Activated T-cell treated with anti-CD3 and anti-CD28 coated beads for 4 hours (primary cell): ENCODE measurements around the gene ACP1.
A peak's percentile ranks its signal among the peaks of the same experiment; 100 is the strongest.

ENCODE experiments used
- DNase-seq: peaks from one replicate; pipeline ENCODE4 v3.0.0-alpha.2; 2020

The ACP1 gene

DNA sequence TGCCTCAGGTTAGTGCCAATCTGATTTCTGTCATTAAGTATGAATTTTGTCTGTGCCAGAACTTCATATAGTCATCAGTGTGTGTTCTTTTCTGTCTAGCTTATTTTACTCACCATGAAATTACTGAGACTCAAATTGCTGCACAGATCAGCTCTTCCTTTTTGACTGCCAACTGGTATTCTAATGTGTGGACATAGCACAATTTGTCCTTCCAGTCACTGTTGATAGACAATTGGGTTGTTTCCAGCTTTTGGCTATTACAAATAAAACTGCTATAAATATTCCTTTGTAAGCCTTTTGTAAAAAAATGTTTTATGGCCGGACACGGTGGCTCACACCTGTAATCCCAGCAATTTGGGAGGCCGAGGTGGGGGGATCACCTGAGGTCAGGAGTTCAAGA is 8.7 kb upstream of the ACP1 start:
- DNase-seq, result no peak

DNA sequence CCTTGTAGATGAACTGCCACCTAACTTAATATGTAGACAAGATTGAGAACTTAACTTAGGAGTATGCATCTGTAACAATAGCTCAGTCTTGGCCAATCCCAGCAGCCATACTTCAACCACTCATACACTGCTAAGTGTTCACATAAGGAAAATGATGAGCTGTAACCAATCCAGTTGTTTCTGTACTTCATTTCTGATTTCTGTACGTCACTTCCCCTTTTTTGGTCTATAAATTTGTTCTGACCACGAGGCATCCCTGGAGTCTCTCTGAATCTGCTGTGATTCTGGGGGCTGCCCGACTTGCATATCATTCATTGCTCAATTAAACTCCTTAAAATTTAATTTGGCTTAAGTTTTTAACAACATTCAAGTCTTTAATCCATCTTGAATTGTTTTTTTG is 7.3 kb upstream of the ACP1 start:
- DNase-seq, result no peak

DNA sequence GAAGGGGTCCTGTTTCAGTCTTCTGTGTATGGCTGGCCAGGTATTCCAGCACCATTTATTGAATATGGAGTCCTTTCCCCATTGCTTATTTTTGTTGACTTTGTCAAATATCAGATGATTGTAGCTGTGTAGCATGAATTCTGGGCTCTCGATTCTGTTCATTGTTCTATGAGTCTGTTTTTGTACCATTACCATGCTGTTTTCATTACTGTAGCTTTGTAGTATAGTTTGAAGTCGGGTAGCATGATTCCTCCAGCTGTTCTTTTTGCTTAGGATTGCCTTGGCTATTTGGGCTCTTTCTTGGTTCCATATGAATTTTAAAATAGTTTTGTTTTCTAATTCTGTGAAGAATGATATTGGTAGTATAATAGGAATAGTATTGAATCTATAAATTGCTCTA is 6.9 kb upstream of the ACP1 start:
- DNase-seq, result no peak

- DNase-seq, result no peak
Observed at GRCh38 chr2:258933-259332, 5.8 kb upstream of the ACP1 start.

GRCh38 chr2:259789-260331 is 4.9 kb upstream of the ACP1 start:
- DNase-seq, result no peak

DNA sequence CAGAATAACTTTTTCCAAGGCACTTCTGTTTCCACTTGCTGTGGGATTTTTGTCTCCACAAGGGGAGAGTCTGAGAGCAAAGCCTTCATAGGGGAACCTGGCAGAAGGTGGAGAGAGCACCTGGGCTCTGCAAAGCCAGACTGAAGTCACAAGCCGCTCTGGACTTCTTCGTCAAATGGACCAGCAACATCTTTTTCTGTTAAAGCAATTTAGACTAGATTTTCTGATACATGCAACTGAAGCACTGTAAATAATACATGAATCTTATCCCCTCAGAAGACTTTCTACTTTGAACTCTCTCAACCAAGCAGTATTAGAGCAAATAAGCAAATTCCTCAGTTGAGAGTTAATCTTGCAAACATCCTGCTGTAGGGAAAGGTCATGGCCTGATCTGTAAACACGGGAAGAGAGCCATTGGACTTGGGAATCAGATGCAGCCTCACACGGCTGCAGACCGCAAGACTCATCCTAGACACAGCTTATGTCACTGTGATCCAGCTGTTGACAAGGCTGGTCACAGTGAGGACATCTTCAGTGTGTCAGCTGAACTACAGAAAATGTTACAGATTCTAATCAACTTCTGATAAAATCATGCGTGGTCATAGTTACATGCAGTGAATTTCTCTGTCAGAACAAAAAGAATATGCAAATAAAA is 4.1 kb upstream of the ACP1 start:
- DNase-seq, result no peak

- no peak for DNase-seq
Observed at GRCh38 chr2:262117-262516, 2.6 kb upstream of the ACP1 start.

DNA sequence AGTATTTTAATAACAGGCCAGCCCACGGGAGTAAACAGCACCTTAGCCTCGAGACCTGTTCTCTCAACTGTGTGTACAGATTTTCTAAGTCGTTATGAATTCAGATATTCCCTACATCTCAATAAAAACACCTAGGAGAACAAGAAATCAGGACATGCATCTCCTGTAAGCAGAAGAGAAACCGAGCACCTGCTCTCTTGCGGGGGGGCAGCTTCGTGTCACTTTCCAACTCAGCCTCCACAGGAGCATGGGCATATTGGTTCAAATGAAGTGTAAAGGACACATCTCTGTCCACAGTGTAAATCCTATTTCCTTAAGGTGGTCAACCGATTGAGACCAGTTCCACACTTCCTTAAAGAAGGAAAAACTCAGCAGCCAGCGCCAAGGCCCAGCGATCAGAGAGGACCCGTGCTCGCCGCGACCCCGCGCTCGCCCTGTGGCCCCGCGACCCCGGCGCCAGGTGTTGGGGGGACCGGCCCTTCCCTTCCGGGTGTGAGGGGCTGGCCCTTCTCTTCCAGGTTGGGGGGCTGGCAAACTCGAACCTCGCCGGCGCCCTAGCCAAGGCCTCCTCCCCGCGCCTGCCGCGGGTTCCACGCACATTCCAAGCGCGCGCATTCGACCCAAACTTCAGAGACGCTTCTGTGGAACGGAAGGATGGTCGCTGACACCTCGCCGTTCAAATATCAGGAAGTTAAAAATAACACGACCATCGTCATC is 1.6 kb upstream of the ACP1 start:
- no peak for DNase-seq

DNA sequence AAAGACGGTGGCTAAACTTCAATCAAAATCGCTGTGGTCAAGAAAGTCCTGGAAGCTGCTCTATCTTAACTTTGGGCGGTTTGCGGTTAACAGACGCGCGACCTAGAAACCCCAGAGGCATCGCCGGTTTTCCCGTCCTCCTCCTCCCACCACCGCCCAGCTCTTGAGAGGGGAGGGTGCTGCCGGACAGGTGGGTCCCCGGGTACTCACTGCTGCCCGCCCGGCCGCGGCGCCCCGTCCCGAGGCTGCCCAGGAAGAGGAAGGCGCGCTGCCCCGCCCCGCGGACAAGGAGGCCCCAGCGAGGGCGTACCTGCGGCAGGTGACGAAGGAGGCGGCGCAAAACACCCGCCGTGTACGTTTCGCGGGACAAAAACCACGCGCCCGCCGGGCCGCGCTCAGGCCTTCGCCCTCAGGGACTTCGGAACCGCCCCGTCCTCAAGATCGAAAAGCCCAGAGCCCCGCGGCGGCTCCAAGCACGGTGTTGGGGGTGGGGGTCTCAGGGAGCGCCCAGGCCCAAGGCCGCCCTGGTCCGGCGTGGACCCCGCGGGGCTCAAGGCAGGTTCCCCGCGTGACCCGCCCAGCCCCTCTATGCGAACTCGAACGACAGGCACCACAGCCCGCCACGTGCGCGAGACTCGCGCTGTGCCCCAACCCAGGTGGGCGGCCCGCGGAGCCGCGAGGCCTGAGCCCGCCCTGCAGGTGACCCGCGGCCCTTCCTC is 814 bp upstream of the ACP1 start, which contains the start of gene SH3YL1:
SH3YL1 (minus strand) TSS at position 259 of the 719 bp plus-strand sequence; CDS start at position 211, 48 bp downstream.
- DNase-seq, result peak; percentile 47

DNA sequence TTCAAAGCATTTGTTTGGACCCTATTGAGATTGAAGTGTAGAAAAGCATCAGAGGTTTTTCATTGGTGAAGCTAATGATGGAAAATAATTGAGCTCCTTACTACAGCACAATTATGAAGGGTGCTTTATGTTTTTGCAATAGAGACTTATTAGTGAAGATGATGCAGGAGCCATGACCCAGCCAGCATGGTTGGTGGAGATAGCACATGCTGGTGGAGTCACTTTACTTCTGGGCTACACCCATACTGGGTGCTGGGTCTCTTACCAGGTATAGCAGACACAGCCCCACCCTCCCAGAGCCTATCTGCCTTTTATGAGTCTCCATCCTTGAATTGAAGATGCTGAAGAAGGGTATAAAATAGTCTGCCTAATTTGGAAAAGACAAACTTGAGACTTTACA is 3.6 kb downstream of the ACP1 start:
- no peak for DNase-seq

GRCh38 chr2:269356-270030 is 4.7 kb downstream of the ACP1 start:
- no peak for DNase-seq

DNA sequence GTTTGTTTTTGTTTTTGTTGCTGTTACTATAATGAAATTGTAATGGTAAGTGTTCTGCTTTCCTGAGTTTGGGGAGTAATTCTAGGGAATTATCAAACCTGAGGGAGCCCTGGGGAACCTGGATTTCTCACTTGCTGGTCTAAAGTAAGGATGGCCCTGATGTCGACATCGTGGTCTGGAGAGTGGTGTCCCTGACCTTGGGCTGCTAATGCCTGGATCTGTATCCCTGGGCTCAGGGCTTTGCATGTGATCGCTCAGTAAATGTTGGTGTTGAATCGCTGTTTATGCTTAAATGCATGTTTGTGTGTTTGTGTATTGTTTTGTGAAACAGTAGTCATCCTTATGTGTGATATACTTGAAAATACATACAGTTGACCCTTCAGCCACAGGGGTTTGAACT is 6.1 kb downstream of the ACP1 start:
- DNase-seq, result no peak

- DNase-seq, result no peak
Observed at GRCh38 chr2:271917-272316, 7.2 kb downstream of the ACP1 start.

DNA sequence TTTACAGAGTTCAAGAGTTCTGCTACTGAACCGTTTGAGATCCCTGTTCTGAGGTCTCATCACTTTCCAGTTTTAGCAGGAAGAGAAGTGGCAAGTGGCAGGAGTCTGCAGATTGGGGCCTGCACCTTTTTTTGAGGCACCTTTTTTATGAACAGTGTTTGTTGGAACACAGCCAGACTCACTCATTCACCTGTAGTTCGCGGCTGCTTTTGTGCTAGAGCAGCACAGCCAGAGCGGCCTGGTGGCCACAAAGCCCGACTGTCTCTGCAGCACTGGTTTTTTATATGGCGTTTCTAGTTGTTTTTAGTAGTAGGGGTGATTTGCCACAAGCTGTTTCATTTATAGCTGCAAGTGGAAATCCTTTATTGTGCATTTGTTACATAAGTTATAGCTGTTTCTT is 8.6 kb downstream of the ACP1 start:
- DNase-seq, result no peak

- DNase-seq, result no peak
Observed at GRCh38 chr2:274503-274902, 9.8 kb downstream of the ACP1 start.

- no peak for DNase-seq
Observed at GRCh38 chr2:275466-275865, 10.7 kb downstream of the ACP1 start.

DNA sequence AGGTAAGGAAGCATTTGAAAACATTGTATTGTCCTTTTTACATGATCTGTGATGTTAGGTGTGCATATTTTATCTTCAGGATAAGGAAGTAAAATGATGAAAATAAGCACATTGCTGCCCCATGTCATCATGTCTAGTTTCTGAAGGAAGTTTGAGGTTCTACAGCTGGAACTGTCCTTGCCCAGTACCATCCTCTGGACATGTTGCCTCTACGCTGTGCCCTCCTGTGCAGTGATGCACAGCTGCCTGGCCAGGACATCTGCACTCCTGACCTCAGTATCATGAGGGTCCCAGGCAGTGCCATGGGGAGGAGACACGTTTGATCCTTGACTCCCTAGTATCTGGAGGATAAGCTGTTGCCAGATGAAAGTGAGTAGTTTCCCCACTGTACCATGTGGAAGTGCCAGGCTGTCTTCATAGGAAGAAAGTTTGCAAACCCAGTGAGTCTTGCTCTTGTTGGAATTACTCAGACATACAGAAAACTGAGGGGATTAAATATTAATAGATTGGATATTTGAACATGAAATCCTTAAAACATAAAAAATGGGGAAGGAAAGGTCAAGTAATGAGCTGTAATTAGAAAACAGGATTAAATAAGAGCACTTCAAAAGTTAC is 13.7 kb downstream of the ACP1 start:
- DNase-seq, result no peak

- no peak for DNase-seq
Observed at GRCh38 chr2:278927-279320, 14.2 kb downstream of the ACP1 start.

DNA sequence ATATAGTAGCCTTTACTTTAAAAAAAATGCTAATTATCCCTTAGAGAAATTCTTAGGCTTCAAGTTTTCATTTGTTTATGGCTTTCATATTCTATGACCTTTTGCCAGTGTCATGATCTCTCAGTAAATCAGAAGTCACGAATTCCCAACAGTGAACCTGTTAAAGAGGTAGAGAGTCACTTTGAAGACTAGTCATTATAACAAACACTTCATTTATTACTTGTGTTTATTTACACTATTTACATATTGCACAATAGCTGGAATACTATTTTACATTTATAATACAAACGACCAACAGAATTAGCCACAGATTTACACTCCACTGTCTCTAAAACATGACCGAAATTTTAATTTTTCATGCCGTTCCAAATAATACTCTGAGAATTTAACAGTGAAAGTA is 14.6 kb downstream of the ACP1 start:
- DNase-seq, result no peak

- DNase-seq, result no peak
Observed at GRCh38 chr2:279956-280649, 15.4 kb downstream of the ACP1 start.

- no peak for DNase-seq
Observed at GRCh38 chr2:280650-281110, 15.9 kb downstream of the ACP1 start.

DNA sequence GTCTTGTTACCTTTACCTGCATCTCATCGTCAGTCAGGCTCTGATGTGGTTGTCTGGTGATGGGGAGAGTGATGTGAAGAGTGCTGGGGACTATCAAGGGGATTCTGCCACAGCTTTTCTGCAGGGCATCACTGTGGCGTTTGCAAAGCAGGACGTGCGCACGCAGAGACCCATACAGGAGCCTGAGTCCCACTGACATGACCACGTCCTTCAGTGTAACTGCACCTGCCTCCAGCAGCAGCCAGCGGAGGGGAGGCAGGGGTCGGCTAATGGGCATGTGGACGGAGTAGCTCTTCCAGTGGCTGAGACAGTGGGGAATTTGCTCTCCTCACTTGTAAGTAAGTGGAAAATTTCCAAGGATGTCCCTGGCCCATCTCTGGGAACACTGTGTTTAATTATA is 16.6 kb downstream of the ACP1 start:
- no peak for DNase-seq
